Stomach (tissue), 9 donors: Measurements from ENCODE around the gene RAD51AP1. TPM values are rescaled to one million over a fixed set of nuclear protein-coding genes. Genes with fewer than 3 reads are reported as not detected.

ENCODE experiments used
- DNase-seq, 2 donors: peaks; one replicate each; pipeline versions ENCODE4 v3.0.0 to v3.0.0-alpha.2; 2013 to 2019
- H3K27ac ChIP-seq, 5 donors: fragments of 200-600 bp in 4 of 5; sonication (generic) in 4 of 5; one replicate each; pipeline ENCODE4 v1.5.1; 2013 to 2019; ENCODE audit warnings: mild to moderate bottlenecking in 1 of 5, moderate library complexity in 1 of 5
- H3K27me3 ChIP-seq, 3 donors: fragments of 200-600 bp; sonication (generic); one replicate each; pipeline ENCODE4 v1.5.1; 2017 to 2019; ENCODE audit warnings: mixed run types in 1 of 3
- H3K36me3 ChIP-seq, 4 donors: fragments of 200-600 bp; sonication (generic); 1 replicate in 3 of 4; 2 replicates in 1 of 4; pipeline ENCODE4 v1.5.1; 2016 to 2019
- H3K4me1 ChIP-seq, 4 donors: fragments of 200-600 bp; sonication (generic); one replicate each; pipeline ENCODE4 v1.5.1; 2016 to 2019
- H3K4me3 ChIP-seq, 4 donors: fragments of 200-600 bp; sonication (generic) in 3 of 4; one replicate each; pipeline ENCODE4 v1.5.1; 2016 to 2019; ENCODE audit warnings: mild to moderate bottlenecking in 1 of 4
- H3K9me3 ChIP-seq, 4 donors: fragments of 200-600 bp; sonication (generic); one replicate each; pipeline ENCODE4 v1.5.1; 2016 to 2019
- CTCF ChIP-seq, 7 experiments: fragments of 450-650 bp in 4 of 7; fragments of 200-600 bp in 3 of 7; sonication (generic) in 3 of 7; IDR thresholded peaks; one replicate each; pipeline ENCODE4 v1.5.1; 2016 to 2019; ENCODE audit warnings: antibody characterized with exemption in 7 of 7, control low read depth in 2 of 7, mild to moderate bottlenecking in 1 of 7
- EP300 ChIP-seq: sonication (generic); formaldehyde crosslinking; IDR thresholded peaks from one replicate; pipeline ENCODE4 v1.6.1; 2017; ENCODE audit warnings: antibody characterized with exemption
- POLR2A ChIP-seq, 4 donors: fragments of 450-650 bp; IDR thresholded peaks; one replicate each; pipeline ENCODE4 v1.6.1; 2016; ENCODE audit warnings: antibody characterized with exemption in 4 of 4, control low read depth in 2 of 4, mild to moderate bottlenecking in 1 of 4, moderate library complexity in 1 of 4
- POLR2AphosphoS5 ChIP-seq, 3 donors: sonication (generic); formaldehyde crosslinking; IDR thresholded peaks; one replicate each; pipeline ENCODE4 v1.6.1; 2016; ENCODE audit warnings: antibody characterized with exemption in 3 of 3
- WGBS, 5 donors: extraction: QIAGEN DNeasy Blood & Tissue Kit in 3 of 5; methylation state at CpG; one replicate each; pipeline versions ENCODE4 v1.1.5 to v1.1.7; 2013 to 2018; 5-methylcytosine and 5-hydroxymethylcytosine counted together
- intact Hi-C: fragments of 100-400 bp; cut with DNase I; formaldehyde crosslinking; loops from one replicate; pipeline ENCODE4 v1.15.1; 2023; ENCODE audit warnings: low total_unique reads
- polyA plus RNA-seq, 3 donors: library from polyadenylated mRNA; stranded (reverse); fragments of 200-250 nt; gene quantifications; one replicate each; pipeline ENCODE4 v1.2.3, GENCODE V29; 2013
- total RNA-seq, 5 donors: library from RNA; depleted of rRNA; stranded (reverse); fragments of >200 nt; gene quantifications; one replicate each; pipeline versions ENCODE4 v1.1.0 to v1.2.3, GENCODE V29; 2014 to 2016
- donor health status: healthy with polysubstance abuse.
- donor health status: Bipolar disorder and iron deficiency.
- donor health status: healthy.

The RAD51AP1 gene
- total and polyA plus RNA-seq, 8 donors = 2.5 to 20.2 (median 5.0) TPM; not detected in 1

- TF ChIP-seq EP300 (no peak), POLR2AphosphoS5 (IDR thresholded peaks at IDR 0.05) (no peak)
- 84 to 90% (median 88%) methylated on average over 2 of the region's 2 CpGs for WGBS, 5 donors
- H3K36me3 ChIP-seq = no peaks in the 10 kb centered on the region
- no peaks in the 10 kb centered on the region for H3K9me3 ChIP-seq
- DNase-seq = no peak
- H3K4me1 ChIP-seq = peaks cover 0 to 13% (median 10%) of the 10 kb centered on the region in 4 donors
- H3K4me3 ChIP-seq = no peak overlapping the region
- intact Hi-C loops = no loop called here
- no peak overlapping the region for H3K27ac ChIP-seq
- peaks cover 0 to 6% (median 0%) of the 10 kb centered on the region in 3 donors for H3K27me3 ChIP-seq
These were observed 27.8 kb downstream of the RAD51AP1 start for GRCh38 chr12:4566474-4566873.

DNA sequence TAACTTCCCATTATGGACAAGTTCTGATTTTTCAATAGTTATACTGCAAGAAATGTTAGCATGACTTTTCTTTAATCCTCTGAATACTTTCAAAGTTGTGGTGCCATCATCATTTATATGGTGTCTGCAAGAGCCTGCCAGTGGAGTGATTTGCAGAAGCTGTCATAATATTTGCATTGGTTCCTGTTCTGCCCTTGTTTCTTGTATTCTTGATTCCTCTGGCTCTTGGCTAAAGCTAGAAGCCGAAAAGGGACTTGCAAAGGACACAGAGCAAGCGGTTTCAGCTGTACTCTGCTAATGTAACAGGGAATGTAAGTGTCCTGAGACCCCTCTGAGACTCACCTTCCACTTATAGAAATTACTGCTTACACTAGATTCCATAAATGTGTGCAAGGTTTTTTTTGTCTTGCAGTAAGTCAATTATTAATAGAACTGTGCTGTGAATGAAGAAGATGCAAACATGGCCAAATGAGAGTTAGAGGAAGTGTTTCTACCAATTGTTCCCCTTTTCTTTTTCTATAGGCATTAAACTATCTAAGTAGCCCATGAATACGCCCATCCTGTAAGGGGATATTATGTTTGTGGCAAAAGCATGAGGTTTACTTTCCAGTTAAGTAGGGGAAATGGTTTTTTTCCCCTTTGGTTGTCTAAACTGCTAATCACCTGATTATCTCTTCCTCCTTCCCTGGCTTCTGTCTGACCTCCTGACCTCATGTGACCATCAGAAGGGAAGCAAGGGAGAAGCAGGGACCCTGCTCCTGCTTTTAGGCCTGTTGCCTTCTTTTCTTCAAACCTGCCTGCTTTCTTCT, 28.6 kb downstream of the RAD51AP1 start:
- 45 to 53% (median 50%) methylated on average over 3 of the region's 3 CpGs for WGBS, 5 donors
- H3K4me3 ChIP-seq = no peak overlapping the region
- peaks cover 0 to 5% (median 3%) of the 10 kb centered on the region in 4 donors for H3K4me1 ChIP-seq
- no peak for TF ChIP-seq CTCF (IDR thresholded peaks at IDR 0.05)
- no peak for TF ChIP-seq EP300
- TF ChIP-seq POLR2A (IDR thresholded peaks at IDR 0.05) = no peak
- no peak for TF ChIP-seq POLR2AphosphoS5 (IDR thresholded peaks at IDR 0.05)
- no peaks in the 10 kb centered on the region for H3K9me3 ChIP-seq
- H3K27me3 ChIP-seq = peaks cover 0 to 5% (median 0%) of the 10 kb centered on the region in 3 donors
- peak in 1 of 2 donors; percentile 15 for DNase-seq
- peak overlapping the region in 1 of 5 donors; percentile 1 for H3K27ac ChIP-seq
- intact Hi-C loops = no loop called here
- H3K36me3 ChIP-seq = no peaks in the 10 kb centered on the region

DNA sequence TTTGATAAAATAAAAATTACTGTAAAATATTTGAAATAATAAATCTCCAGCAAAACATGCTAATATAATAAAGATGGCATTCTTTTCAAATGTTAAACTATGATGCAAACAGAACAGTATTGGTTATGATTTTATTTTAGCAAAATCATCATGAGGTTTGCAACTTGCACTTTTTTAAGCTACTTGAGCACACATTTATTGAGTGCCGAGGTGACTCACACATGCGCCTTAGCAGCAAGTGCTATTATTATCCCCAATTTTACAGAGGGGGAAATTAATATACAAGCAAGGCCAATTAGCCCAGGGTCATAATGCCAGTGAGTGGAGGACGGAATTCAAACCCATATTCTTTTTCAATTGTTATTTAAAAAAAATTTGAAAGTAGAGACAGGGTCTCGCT, 30.6 kb downstream of the RAD51AP1 start:
- Histone ChIP-seq H3K9me3 (no peaks in the 10 kb centered on the region), H3K27me3 (no peaks in the 10 kb centered on the region), H3K4me1 (no peaks in the 10 kb centered on the region), H3K4me3 (no peak overlapping the region), H3K36me3 (no peaks in the 10 kb centered on the region), H3K27ac (no peak overlapping the region)
- intact Hi-C loops = no loop called here
- no peak for DNase-seq
- WGBS, 5 donors = 91 to 95% (median 92%) methylated on average over 4 of the region's 4 CpGs
- no peak for TF ChIP-seq EP300
- TF ChIP-seq CTCF (IDR thresholded peaks at IDR 0.05) = no peak
- TF ChIP-seq POLR2A (IDR thresholded peaks at IDR 0.05) = no peak
- TF ChIP-seq POLR2AphosphoS5 (IDR thresholded peaks at IDR 0.05) = no peak

DNA sequence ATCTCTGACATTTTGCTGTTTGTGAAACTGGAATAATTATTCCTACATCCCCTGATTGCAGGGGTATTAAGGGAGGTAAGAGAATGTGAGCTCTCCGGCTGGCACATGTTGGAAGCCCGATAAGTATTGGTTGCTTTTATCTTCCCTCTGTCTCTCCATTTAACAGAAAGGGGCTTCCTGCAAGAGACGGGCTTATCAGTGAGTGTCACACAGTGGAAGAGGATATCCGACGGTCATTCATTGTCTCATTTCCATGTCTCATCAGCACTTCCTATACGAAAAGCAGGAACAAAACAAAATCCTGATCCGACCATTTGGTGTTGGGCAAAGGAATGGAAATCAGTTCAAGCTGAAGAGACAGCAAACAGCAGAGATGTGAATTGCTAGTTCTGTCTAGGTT, 34.0 kb downstream of the RAD51AP1 start:
- intact Hi-C loops = no loop called here
- Histone ChIP-seq H3K27me3 (no peaks in the 10 kb centered on the region), H3K4me1 (no peaks in the 10 kb centered on the region), H3K27ac (no peak overlapping the region), H3K9me3 (no peaks in the 10 kb centered on the region), H3K36me3 (no peaks in the 10 kb centered on the region), H3K4me3 (no peak overlapping the region)
- 78 to 84% (median 80%) methylated on average over 7 of the region's 7 CpGs for WGBS, 5 donors
- DNase-seq = peak in 1 of 2 donors; percentile 34
- TF ChIP-seq POLR2A (IDR thresholded peaks at IDR 0.05) (no peak), POLR2AphosphoS5 (IDR thresholded peaks at IDR 0.05) (no peak), CTCF (IDR thresholded peaks at IDR 0.05) (no peak), EP300 (no peak)
